HG03558 (cell line): Measurements from ENCODE around the gene SLC39A8.
"Not testable (repeated sequence)": the region's sequence is repeated elsewhere in the genome, so short reads cannot be mapped to it uniquely, and the experiment has no call there.

ENCODE experiments used
- ATAC-seq: cut with Tn5 transposase; IDR thresholded peaks from one replicate; pipeline ENCODE4 v1.9.1; 2021; ENCODE audit warnings: moderate number of reproducible peaks; ENCODE audit not compliant: unreplicated experiment; ENCODE audit errors: extremely low read depth

The SLC39A8 gene

GRCh38 chr4:102344954-102345794 lies at the start of gene SLC39A8:
TSS of gene SLC39A8 (minus strand) at chr4:102345482. CDS start at chr4:102344662, 820 bp downstream.
- peak; percentile 70 for ATAC-seq

- ATAC-seq: no peak
These were observed 46.9 kb upstream of the SLC39A8 start for GRCh38 chr4:102392033-102392744.

- peak; percentile 86 for ATAC-seq
These were observed 45.2 kb upstream of the SLC39A8 start for GRCh38 chr4:102390438-102390837.

GRCh38 chr4:102388611-102389010 lies 43.3 kb upstream of the SLC39A8 start:
- ATAC-seq: no peak

GRCh38 chr4:102387552-102388150 lies 42.4 kb upstream of the SLC39A8 start:
- ATAC-seq: no peak

- no peak for ATAC-seq
These were observed 41.7 kb upstream of the SLC39A8 start for GRCh38 chr4:102386966-102387365.

GRCh38 chr4:102380253-102380652 lies 35.0 kb upstream of the SLC39A8 start:
- ATAC-seq: not testable (repeated sequence)

- no peak for ATAC-seq
These were observed 17.7 kb upstream of the SLC39A8 start for GRCh38 chr4:102362922-102363432.

GRCh38 chr4:102358128-102358527 lies 12.8 kb upstream of the SLC39A8 start:
- no peak for ATAC-seq

- ATAC-seq: not testable (repeated sequence)
These were observed 12.4 kb upstream of the SLC39A8 start for GRCh38 chr4:102357637-102358036.

GRCh38 chr4:102356562-102357202 lies 11.4 kb upstream of the SLC39A8 start:
- no peak for ATAC-seq

GRCh38 chr4:102355748-102356147 lies 10.5 kb upstream of the SLC39A8 start:
- ATAC-seq: no peak

GRCh38 chr4:102354671-102355454 lies 9.6 kb upstream of the SLC39A8 start:
- no peak for ATAC-seq

GRCh38 chr4:102352781-102353180 lies 7.5 kb upstream of the SLC39A8 start:
- ATAC-seq: no peak

- no peak for ATAC-seq
These were observed 5.4 kb upstream of the SLC39A8 start for GRCh38 chr4:102350634-102351033.

GRCh38 chr4:102348701-102349100 lies 3.4 kb upstream of the SLC39A8 start:
- no peak for ATAC-seq

GRCh38 chr4:102345795-102346100 lies 466 bp upstream of the SLC39A8 start:
- ATAC-seq: no peak

- ATAC-seq: peak; percentile 24
These were observed 745 bp downstream of the SLC39A8 start for GRCh38 chr4:102344520-102344953.

- ATAC-seq: peak; percentile 22
These were observed 1.2 kb downstream of the SLC39A8 start for GRCh38 chr4:102343964-102344519.
